GM23338 (cell line): ENCODE measurements around the gene CNNM3. TPM values are rescaled to one million over a fixed set of nuclear protein-coding genes. Genes with fewer than 3 reads are reported as not detected.
A peak's percentile ranks its signal among the peaks of the same experiment; 100 is the strongest.

Experiments used
- ATAC-seq: fragments of 200-7000 bp; cut with Tn5 transposase; 3 replicates; pipeline ENCODE4 v1.9.1; 2020
- DNase-seq: peaks from one replicate; pipeline ENCODE4 v3.0.0-alpha.2; 2015; ENCODE audit warnings: low spot score
- H2AFZ ChIP-seq: fragments of 200-600 bp; sonication (generic); 2 replicates; pipeline ENCODE4 v1.8.0; 2016; ENCODE audit warnings: antibody characterized with exemption, mild to moderate bottlenecking, moderate library complexity
- H3F3A ChIP-seq: fragments of 200-600 bp; sonication (generic); replicated peaks from 2 replicates; pipeline ENCODE4 v1.8.0; 2017; ENCODE audit warnings: antibody characterized with exemption, mixed run types, low read depth
- H3K27ac ChIP-seq: fragments of 200-600 bp; sonication (generic); 2 replicates; pipeline ENCODE4 v1.6.1; 2016; ENCODE audit warnings: low read depth
- H3K27me3 ChIP-seq: fragments of 200-600 bp; sonication (generic); 2 replicates; pipeline ENCODE4 v1.8.0; 2016; ENCODE audit warnings: mild to moderate bottlenecking, mixed run types, moderate library complexity; ENCODE audit not compliant: insufficient read depth
- H3K36me3 ChIP-seq: fragments of 200-600 bp; sonication (generic); 2 replicates; pipeline ENCODE4 v1.8.0; 2016; ENCODE audit warnings: mild to moderate bottlenecking; ENCODE audit not compliant: insufficient read depth
- H3K4me1 ChIP-seq: fragments of 200-600 bp; sonication (generic); 2 replicates; pipeline ENCODE4 v1.8.0; 2016; ENCODE audit warnings: mild to moderate bottlenecking, moderate library complexity; ENCODE audit not compliant: insufficient read depth
- H3K4me2 ChIP-seq: fragments of 200-600 bp; sonication (generic); 2 replicates; pipeline ENCODE4 v1.7.1; 2017; ENCODE audit warnings: mixed run types
- H3K4me3 ChIP-seq: fragments of 200-600 bp; sonication (generic); 2 replicates; pipeline ENCODE4 v1.6.1; 2016; ENCODE audit warnings: mixed run types
- H3K79me2 ChIP-seq: fragments of 200-600 bp; sonication (generic); replicated peaks from 2 replicates; pipeline ENCODE4 v1.8.0; 2017; ENCODE audit warnings: mild to moderate bottlenecking; ENCODE audit not compliant: insufficient read depth
- H3K9me2 ChIP-seq: fragments of 200-600 bp; sonication (generic); 2 replicates; pipeline ENCODE4 v1.8.0; 2017; ENCODE audit not compliant: insufficient read depth
- H4K20me1 ChIP-seq: fragments of 200-600 bp; sonication (generic); replicated peaks from 2 replicates; pipeline ENCODE4 v1.8.0; 2017; ENCODE audit warnings: mild to moderate bottlenecking; ENCODE audit not compliant: insufficient read depth
- H3K27ac Mint-ChIP-seq: 2 replicates; pipeline ENCODE4 v1.8.0; 2020; ENCODE audit warnings: inconsistent platforms, mild to moderate bottlenecking, moderate library complexity, mixed read lengths
- H3K27me3 Mint-ChIP-seq: 3 replicates; pipeline ENCODE4 v1.8.0; 2022; ENCODE audit warnings: low read depth, mild to moderate bottlenecking, moderate library complexity, mixed read lengths, inconsistent platforms; ENCODE audit not compliant: insufficient read depth, poor library complexity
- H3K36me3 Mint-ChIP-seq: 3 replicates; pipeline ENCODE4 v1.8.0; 2021; ENCODE audit warnings: low read depth, mild to moderate bottlenecking, inconsistent platforms, moderate library complexity, mixed read lengths
- H3K4me1 Mint-ChIP-seq: 3 replicates; pipeline ENCODE4 v1.8.0; 2020; ENCODE audit warnings: mild to moderate bottlenecking, inconsistent platforms, mixed read lengths
- H3K4me3 Mint-ChIP-seq: 3 replicates; pipeline ENCODE4 v1.8.0; 2021; ENCODE audit warnings: moderate library complexity, mild to moderate bottlenecking, inconsistent platforms, mixed read lengths
- H3K9me3 Mint-ChIP-seq: 3 replicates; pipeline ENCODE4 v1.8.0; 2020; ENCODE audit warnings: moderate library complexity, mild to moderate bottlenecking, inconsistent platforms, mixed read lengths
- CREB1 ChIP-seq: fragments of 250-450 bp; sonication (Bioruptor Pico); IDR thresholded peaks from 2 replicates; pipeline ENCODE4 v1.5.0; 2020; ENCODE audit warnings: low read depth, mild to moderate bottlenecking, moderate library complexity
- CTCF ChIP-seq, 2 experiments: fragments of 200-600 bp in 1 of 2; sonication (generic) in 1 of 2; conservative IDR thresholded peaks; 2 replicates each; pipeline versions ENCODE4 v1.5.1 to v1.6.1; 2016 to 2017; ENCODE audit warnings: antibody characterized with exemption in 2 of 2, low read depth in 2 of 2, mild to moderate bottlenecking in 2 of 2, moderate library complexity in 1 of 2
- ETS1 ChIP-seq: IDR thresholded peaks from 2 replicates; pipeline ENCODE4 v1.6.1; 2016; ENCODE audit warnings: antibody characterized with exemption
- EZH2 ChIP-seq: fragments of 200-600 bp; sonication (generic); IDR thresholded peaks from one replicate; pipeline ENCODE4 v1.8.0; 2017; ENCODE audit warnings: antibody characterized with exemption, mild to moderate bottlenecking, low read depth; ENCODE audit not compliant: unreplicated experiment
- EZH2phosphoT487 ChIP-seq: fragments of 200-600 bp; sonication (generic); IDR thresholded peaks from one replicate; pipeline ENCODE4 v1.8.1; 2018; ENCODE audit warnings: antibody characterized with exemption; ENCODE audit not compliant: unreplicated experiment
- JUNB ChIP-seq: IDR thresholded peaks from one replicate; pipeline ENCODE4 v1.6.1; 2016; ENCODE audit warnings: antibody characterized with exemption; ENCODE audit not compliant: unreplicated experiment
- NANOG ChIP-seq: IDR thresholded peaks from 2 replicates; pipeline ENCODE4 v1.6.1; 2016; ENCODE audit warnings: antibody characterized with exemption, borderline replicate concordance
- REST ChIP-seq: IDR thresholded peaks from one replicate; pipeline ENCODE4 v1.6.1; 2018; ENCODE audit warnings: antibody characterized with exemption; ENCODE audit not compliant: unreplicated experiment
- STAT1 ChIP-seq: IDR thresholded peaks from one replicate; pipeline ENCODE4 v1.6.1; 2016; ENCODE audit warnings: antibody characterized with exemption; ENCODE audit not compliant: unreplicated experiment
- ZNF114 ChIP-seq: fragments of 250-450 bp; sonication (Bioruptor Pico); IDR thresholded peaks from 2 replicates; pipeline ENCODE4 v1.5.0; 2020; ENCODE audit warnings: mild to moderate bottlenecking, moderate library complexity
- ZNF331 ChIP-seq: fragments of 250-450 bp; sonication (Bioruptor Pico); IDR thresholded peaks from 2 replicates; pipeline ENCODE4 v1.5.0; 2020; ENCODE audit warnings: low read depth, mild to moderate bottlenecking, moderate library complexity
- ZNF462 ChIP-seq: fragments of 250-450 bp; sonication (Bioruptor Pico); IDR thresholded peaks from 2 replicates; pipeline ENCODE4 v1.5.0; 2020; ENCODE audit warnings: mild to moderate bottlenecking, moderate library complexity
- polyA plus RNA-seq: library from polyadenylated mRNA; unstranded; fragments of >200 nt; fragmentation: Nextera tagmentation; extraction: Ambion mirVana; gene quantifications from 2 replicates; pipeline ENCODE4 v1.2.1, GENCODE V29; 2016
- total RNA-seq: library from RNA; depleted of rRNA; stranded (reverse); fragments of >200 nt; shearing (Covaris generic); gene quantifications from 2 replicates; pipeline ENCODE4 v1.2.3, GENCODE V29; 2014

Gene CNNM3
- total and polyA plus RNA-seq, 2 experiments from 2014 or later, result 5.3 to 25.7 TPM

- no peak for TF ChIP-seq ZNF114
Observed at GRCh38 chr2:96799623-96799935, 16.5 kb upstream of the CNNM3 start (continued).

GRCh38 chr2:96800061-96801004 lies 15.7 kb upstream of the CNNM3 start:
- Mint-ChIP-seq H3K4me3 (no peak overlapping the region), H3K36me3 (peaks cover 3% of the 10 kb centered on the region; the same call in 1 of the 3 replicates), H3K27ac (no peak overlapping the region), H3K4me1 (no peaks in the 10 kb centered on the region), H3K27me3 (peaks cover 5% of the 10 kb centered on the region), H3K9me3 (no peaks in the 10 kb centered on the region)
- no peaks in the 10 kb centered on the region for H3K79me2 ChIP-seq
- H3K27me3 ChIP-seq, result no peaks in the 10 kb centered on the region
- H3F3A ChIP-seq, result no peaks in the 10 kb centered on the region; the same call in 1 of the 2 replicates
- TF ChIP-seq CTCF (conservative IDR thresholded peaks at IDR 0.05; ENCODE audit: low read depth in 2 of 2) (no peak), REST (no peak), CREB1 (CRISPR knock-in tag) (no peak), ZNF462 (CRISPR knock-in tag) (no peak), JUNB (no peak), ZNF331 (CRISPR knock-in tag) (no peak), STAT1 (no peak), ETS1 (no peak), NANOG (no peak), EZH2 (no peak), EZH2phosphoT487 (no peak)
- H3K4me2 ChIP-seq, result no peak overlapping the region
- H3K36me3 ChIP-seq, result no peaks in the 10 kb centered on the region
- H4K20me1 ChIP-seq, result no peaks in the 10 kb centered on the region
- H3K4me1 ChIP-seq, result no peaks in the 10 kb centered on the region
- DNase-seq (no peak), ATAC-seq (peak; percentile 56)
- H3K9me2 ChIP-seq, result no peaks in the 10 kb centered on the region
- H2AFZ ChIP-seq, result no peak overlapping the region
- H3K4me3 ChIP-seq, result no peak overlapping the region
- H3K27ac ChIP-seq, result no peak overlapping the region
